ENCODE data around the gene R3HDM1.

DNA sequence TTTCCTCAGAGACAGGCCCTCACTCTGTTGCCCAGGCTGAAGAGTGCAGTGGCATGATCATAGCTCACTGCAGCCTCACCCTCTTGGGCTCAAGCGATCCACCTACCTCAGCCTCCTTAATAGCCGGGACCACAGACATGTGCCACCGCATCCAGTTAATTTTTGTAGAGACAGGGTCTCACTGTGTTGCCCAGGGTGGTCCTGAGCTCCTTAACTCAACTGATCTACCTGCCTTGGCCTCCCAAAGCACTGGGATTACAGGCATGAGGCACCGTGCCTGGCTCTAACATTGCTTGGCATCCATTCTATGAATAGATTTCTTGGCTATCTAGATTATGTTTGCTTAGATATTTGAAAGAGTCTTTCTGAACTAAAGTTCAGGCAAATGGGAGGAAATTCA, 21.6 kb downstream of the R3HDM1 start:
- TF ChIP-seq, protein P1, sequence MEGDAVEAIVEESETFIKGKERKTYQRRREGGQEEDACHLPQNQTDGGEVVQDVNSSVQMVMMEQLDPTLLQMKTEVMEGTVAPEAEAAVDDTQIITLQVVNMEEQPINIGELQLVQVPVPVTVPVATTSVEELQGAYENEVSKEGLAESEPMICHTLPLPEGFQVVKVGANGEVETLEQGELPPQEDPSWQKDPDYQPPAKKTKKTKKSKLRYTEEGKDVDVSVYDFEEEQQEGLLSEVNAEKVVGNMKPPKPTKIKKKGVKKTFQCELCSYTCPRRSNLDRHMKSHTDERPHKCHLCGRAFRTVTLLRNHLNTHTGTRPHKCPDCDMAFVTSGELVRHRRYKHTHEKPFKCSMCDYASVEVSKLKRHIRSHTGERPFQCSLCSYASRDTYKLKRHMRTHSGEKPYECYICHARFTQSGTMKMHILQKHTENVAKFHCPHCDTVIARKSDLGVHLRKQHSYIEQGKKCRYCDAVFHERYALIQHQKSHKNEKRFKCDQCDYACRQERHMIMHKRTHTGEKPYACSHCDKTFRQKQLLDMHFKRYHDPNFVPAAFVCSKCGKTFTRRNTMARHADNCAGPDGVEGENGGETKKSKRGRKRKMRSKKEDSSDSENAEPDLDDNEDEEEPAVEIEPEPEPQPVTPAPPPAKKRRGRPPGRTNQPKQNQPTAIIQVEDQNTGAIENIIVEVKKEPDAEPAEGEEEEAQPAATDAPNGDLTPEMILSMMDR (IDR thresholded peaks at IDR 0.05) = no peak
- no peak for TF ChIP-seq POLR2A (IDR thresholded peaks at IDR 0.05)
- no peak for TF ChIP-seq POLR2AphosphoS5 (IDR thresholded peaks at IDR 0.05; ENCODE audit: insufficient read depth in 1 of 2, low read depth in 1 of 2)

All from vagina (tissue), 2 donors.